Measurements from ENCODE around the gene PRKCD. TPM values are rescaled to one million over a fixed set of nuclear protein-coding genes. Genes with fewer than 3 reads are reported as not detected.

Gene PRKCD
- polyA plus RNA-seq, 1 experiment, result 13.7 TPM

DNA sequence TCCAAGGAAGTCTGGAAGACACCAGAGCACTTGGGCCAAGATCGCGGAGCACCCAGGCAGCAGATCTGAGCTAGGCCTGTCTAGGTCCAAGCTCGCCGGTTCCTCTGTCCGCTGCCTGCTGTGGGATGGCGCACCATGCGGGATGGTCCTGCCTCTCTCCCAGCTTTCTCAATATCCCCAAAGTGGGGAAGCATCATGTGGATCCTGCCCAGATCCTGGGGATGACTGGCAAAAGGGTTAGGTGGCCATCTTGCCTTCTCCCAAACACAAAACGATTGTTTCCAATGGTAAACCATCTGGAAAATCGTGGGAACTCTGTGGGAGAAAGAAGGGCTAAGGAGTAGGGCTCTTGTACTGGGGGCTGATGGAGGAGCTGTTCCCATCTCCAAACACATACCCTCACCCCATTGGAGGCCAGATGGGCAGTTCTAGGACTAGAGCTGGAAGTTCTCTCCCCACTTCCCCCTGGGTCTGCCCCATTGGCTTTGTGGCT, 8.9 kb downstream of the PRKCD start:
- ChIA-PET CTCF (interaction anchor here (0.6 to 2.2 kb wide), 3 partner anchors 26 to 428 kb away, joined by 3 to 7 read pairs (median 3); no protein-coding TSS in a partner anchor), POLR2A (no interaction called here)
- Histone ChIP-seq H3K27me3 (ENCODE audit: control insufficient read depth, insufficient read depth, low read length) (no peaks in the 10 kb centered on the region), H3K9me3 (ENCODE audit: control insufficient read depth, insufficient read depth, low read length) (no peaks in the 10 kb centered on the region; the same call in 1 of the 2 replicates), H3K27ac (ENCODE audit: low read depth, low read length) (no peak overlapping the region), H3K4me3 (ENCODE audit: low read depth, low read length) (no peak overlapping the region)
- TF ChIP-seq, protein P1, sequence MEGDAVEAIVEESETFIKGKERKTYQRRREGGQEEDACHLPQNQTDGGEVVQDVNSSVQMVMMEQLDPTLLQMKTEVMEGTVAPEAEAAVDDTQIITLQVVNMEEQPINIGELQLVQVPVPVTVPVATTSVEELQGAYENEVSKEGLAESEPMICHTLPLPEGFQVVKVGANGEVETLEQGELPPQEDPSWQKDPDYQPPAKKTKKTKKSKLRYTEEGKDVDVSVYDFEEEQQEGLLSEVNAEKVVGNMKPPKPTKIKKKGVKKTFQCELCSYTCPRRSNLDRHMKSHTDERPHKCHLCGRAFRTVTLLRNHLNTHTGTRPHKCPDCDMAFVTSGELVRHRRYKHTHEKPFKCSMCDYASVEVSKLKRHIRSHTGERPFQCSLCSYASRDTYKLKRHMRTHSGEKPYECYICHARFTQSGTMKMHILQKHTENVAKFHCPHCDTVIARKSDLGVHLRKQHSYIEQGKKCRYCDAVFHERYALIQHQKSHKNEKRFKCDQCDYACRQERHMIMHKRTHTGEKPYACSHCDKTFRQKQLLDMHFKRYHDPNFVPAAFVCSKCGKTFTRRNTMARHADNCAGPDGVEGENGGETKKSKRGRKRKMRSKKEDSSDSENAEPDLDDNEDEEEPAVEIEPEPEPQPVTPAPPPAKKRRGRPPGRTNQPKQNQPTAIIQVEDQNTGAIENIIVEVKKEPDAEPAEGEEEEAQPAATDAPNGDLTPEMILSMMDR (IDR thresholded peaks at IDR 0.05; ENCODE audit: low read depth, low read length), result no peak
- no peak for DNase-seq (ENCODE audit: low read depth, low spot score)

DNA sequence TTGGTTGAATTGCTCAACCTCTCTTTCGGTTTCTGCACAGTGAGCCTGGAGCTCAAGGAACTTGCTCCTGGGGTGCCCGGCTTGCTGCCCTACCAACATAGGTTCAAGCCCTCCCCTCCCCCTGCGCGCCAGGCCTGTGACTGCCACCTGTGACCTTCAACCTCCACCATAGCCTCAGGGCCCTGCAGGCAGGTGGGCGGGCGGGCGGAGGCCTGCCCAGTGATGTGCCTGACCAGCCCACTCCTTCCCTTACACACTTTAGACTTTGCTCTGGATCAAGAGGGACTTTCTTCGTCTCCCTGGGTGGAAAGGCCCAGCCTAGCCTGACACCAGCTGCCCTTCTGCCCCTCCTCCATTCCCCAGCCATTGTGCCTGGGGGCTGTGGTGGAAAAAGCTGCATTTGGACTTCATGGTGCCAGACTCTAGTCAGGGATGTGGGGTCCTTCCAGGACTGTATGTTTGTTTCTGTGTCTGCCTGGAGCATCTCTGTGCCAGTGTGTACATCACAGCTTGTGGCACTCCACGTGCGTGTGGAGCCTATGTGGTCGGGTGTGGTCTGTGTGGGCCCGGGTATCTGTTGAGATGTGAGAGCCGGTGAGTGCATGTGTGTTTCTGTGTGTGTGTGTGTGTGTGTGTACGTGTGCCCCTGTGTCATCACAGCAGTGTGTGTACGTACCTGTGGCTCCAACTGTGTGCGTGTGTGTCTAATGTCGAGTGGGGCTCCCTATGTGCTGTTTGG, 9.5 kb downstream of the PRKCD start:
- CTCF ChIA-PET, result interaction anchor here (1.3 to 2.2 kb wide), 2 partner anchors 25 to 56 kb away, joined by 3 to 7 read pairs; no protein-coding TSS in a partner anchor
- TF ChIP-seq, protein P1 (IDR thresholded peaks at IDR 0.05; ENCODE audit: low read depth, low read length), result no peak
- Histone ChIP-seq H3K9me3 (ENCODE audit: control insufficient read depth, insufficient read depth, low read length) (no peaks in the 10 kb centered on the region; the same call in 1 of the 2 replicates), H3K4me3 (ENCODE audit: low read depth, low read length) (no peak overlapping the region), H3K27me3 (ENCODE audit: control insufficient read depth, insufficient read depth, low read length) (no peaks in the 10 kb centered on the region), H3K27ac (ENCODE audit: low read depth, low read length) (no peak overlapping the region)
- DNase-seq (ENCODE audit: low read depth, low spot score), result no peak
- POLR2A ChIA-PET, result no interaction called here

DNA sequence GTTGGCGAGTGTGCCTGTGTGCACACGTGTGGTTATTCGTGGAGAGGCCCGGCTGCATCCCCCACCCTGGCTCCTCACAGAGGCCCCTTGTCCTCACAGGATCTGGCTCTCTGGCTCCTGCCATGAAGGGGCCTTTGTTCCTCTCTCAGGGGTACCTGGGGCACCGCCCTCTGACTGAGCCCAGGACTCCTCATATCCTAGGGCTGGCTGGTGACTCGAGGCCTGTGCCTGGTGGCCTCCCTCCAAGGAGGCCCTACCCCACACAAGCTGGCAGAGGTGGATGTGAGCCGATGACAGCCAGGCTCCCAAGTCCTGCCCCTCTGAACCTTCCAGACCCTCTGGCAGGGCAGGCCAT, 10.0 kb downstream of the PRKCD start:
- ChIA-PET CTCF (no interaction called here), POLR2A (no interaction called here)
- Histone ChIP-seq H3K27me3 (ENCODE audit: control insufficient read depth, insufficient read depth, low read length) (no peaks in the 10 kb centered on the region), H3K4me3 (ENCODE audit: low read depth, low read length) (no peak overlapping the region), H3K9me3 (ENCODE audit: control insufficient read depth, insufficient read depth, low read length) (no peaks in the 10 kb centered on the region; the same call in 1 of the 2 replicates), H3K27ac (ENCODE audit: low read depth, low read length) (no peak overlapping the region)
- TF ChIP-seq, protein P1 (IDR thresholded peaks at IDR 0.05; ENCODE audit: low read depth, low read length), result no peak
- DNase-seq (ENCODE audit: low read depth, low spot score), result no peak

DNA sequence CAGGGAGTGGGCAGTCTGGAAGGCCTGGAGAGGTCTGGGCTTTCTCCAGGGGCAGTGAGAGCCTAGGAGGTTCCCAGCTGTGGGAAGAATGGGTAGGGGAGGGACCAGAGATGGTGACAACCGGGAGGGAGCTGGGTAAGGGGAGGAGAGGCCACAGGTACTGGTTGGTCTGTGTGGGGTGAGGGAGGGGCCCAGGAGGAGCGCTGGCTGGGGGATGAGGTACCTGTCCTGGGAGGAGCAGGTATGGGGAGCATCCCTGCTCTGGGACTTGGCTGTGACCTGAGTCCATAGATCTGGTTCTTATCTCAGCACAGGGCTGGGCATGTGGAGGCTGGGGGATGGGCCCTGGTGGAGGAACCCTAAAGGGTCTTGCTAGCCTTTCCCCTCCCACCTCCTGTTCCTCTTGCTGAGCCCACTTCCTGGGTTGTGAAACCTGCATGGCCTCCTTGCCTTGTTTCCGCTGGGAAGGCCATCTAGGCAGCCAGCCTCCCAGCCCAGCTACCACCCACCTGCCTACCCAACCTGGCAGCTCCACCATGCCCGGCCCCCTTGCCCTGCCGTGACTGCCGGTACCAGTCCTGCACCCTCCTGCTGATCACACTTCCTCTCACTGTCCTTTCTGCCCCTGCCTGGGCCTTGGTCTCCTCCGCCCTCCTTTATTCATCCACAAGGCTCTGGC, 11.0 kb downstream of the PRKCD start:
- ChIA-PET POLR2A (no interaction called here), CTCF (interaction anchor here (1.4 kb wide), 1 partner anchor 57 kb away, joined by 3 read pairs; no protein-coding TSS in a partner anchor)
- no peaks in the 10 kb centered on the region; the same call in 1 of the 2 replicates for H3K9me3 ChIP-seq (ENCODE audit: control insufficient read depth, insufficient read depth, low read length)
- no peak for DNase-seq (ENCODE audit: low read depth, low spot score)
- no peak overlapping the region for H3K27ac ChIP-seq (ENCODE audit: low read depth, low read length)
- no peak overlapping the region for H3K4me3 ChIP-seq (ENCODE audit: low read depth, low read length)
- H3K27me3 ChIP-seq (ENCODE audit: control insufficient read depth, insufficient read depth, low read length), result no peaks in the 10 kb centered on the region
- TF ChIP-seq, protein P1 (IDR thresholded peaks at IDR 0.05; ENCODE audit: low read depth, low read length), result no peak

DNA sequence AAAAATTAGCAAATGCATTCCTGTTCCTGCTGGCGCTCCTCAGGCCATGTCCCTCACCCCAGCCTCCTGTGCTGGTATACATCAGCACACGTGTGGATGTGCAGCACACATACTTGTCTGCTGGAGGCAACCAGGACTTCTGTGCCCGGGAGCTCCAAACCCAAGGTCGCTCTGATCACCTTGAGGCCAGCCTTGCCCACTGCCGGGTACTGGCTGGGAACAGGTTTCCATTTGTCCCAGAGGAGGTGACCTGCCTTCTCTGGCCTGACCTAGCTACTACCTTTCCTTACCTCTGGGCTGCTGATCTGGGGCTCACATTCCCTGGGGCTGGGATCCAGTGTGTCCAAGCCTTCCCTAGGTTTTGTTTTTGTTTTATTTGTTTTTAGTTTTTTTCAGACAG, 12.1 kb downstream of the PRKCD start:
- no peak for DNase-seq (ENCODE audit: low read depth, low spot score)
- POLR2A ChIA-PET, result no interaction called here

More for the DNA sequence above, 12.1 kb downstream of the PRKCD start:
- H3K4me3 ChIP-seq (ENCODE audit: low read depth, low read length), result no peak overlapping the region
- no peaks in the 10 kb centered on the region; the same call in 1 of the 2 replicates for H3K9me3 ChIP-seq (ENCODE audit: control insufficient read depth, insufficient read depth, low read length)
- CTCF ChIA-PET, result interaction anchor here (1.4 kb wide), 1 partner anchor 59 kb away, joined by 3 read pairs; no protein-coding TSS in a partner anchor
- TF ChIP-seq, protein P1 (IDR thresholded peaks at IDR 0.05; ENCODE audit: low read depth, low read length), result no peak
- H3K27me3 ChIP-seq (ENCODE audit: control insufficient read depth, insufficient read depth, low read length), result no peaks in the 10 kb centered on the region
- H3K27ac ChIP-seq (ENCODE audit: low read depth, low read length), result no peak overlapping the region

Data from AG04450 (cell line).